Endodermal cell (in vitro differentiated cells): ENCODE measurements around the gene SMPX. TPM values are rescaled to one million over a fixed set of nuclear protein-coding genes. Genes with fewer than 3 reads are reported as not detected.

ENCODE experiments used
- DNase-seq: peaks from one replicate; pipeline ENCODE4 v3.0.0-alpha.2; 2017
- H3K27ac ChIP-seq: 2 replicates; pipeline ENCODE4 v1.5.1; 2013; ENCODE audit warnings: mild to moderate bottlenecking, low read depth, low read length, moderate library complexity
- H3K27me3 ChIP-seq: 2 replicates; pipeline ENCODE4 v1.6.1; 2013; ENCODE audit warnings: mild to moderate bottlenecking, low read length, moderate library complexity; ENCODE audit not compliant: insufficient read depth, control insufficient read depth, poor library complexity, severe bottlenecking
- H3K36me3 ChIP-seq: 2 replicates; pipeline ENCODE4 v1.7.0; 2013; ENCODE audit warnings: mild to moderate bottlenecking, low read length, moderate library complexity; ENCODE audit not compliant: control insufficient read depth, insufficient read depth
- H3K4me1 ChIP-seq: one replicate; pipeline ENCODE4 v1.7.0; 2013; ENCODE audit warnings: low read length; ENCODE audit not compliant: control insufficient read depth, insufficient read depth
- H3K4me3 ChIP-seq: 2 replicates; pipeline ENCODE4 v1.5.1; 2013; ENCODE audit warnings: mild to moderate bottlenecking, low read length, moderate library complexity
- H3K9ac ChIP-seq: 2 replicates; pipeline ENCODE4 v1.6.1; 2013; ENCODE audit warnings: mild to moderate bottlenecking, low read length, moderate library complexity; ENCODE audit not compliant: poor library complexity, severe bottlenecking; ENCODE audit errors: extremely low read depth
- H3K9me3 ChIP-seq: 2 replicates; pipeline ENCODE4 v1.6.1; 2013; ENCODE audit warnings: mild to moderate bottlenecking, low read length, moderate library complexity; ENCODE audit not compliant: control insufficient read depth
- H3K27ac Mint-ChIP-seq: 2 replicates; pipeline ENCODE4 v1.8.0; 2020; ENCODE audit warnings: mixed read lengths
- H3K27me3 Mint-ChIP-seq: 2 replicates; pipeline ENCODE4 v1.8.0; 2021; ENCODE audit warnings: mild to moderate bottlenecking, mixed read lengths; ENCODE audit not compliant: insufficient read depth
- H3K36me3 Mint-ChIP-seq: 2 replicates; pipeline ENCODE4 v1.8.0; 2020; ENCODE audit warnings: low read depth, mixed read lengths
- H3K4me1 Mint-ChIP-seq: 2 replicates; pipeline ENCODE4 v1.8.0; 2020; ENCODE audit warnings: mixed read lengths
- H3K4me3 Mint-ChIP-seq: 2 replicates; pipeline ENCODE4 v1.8.0; 2020; ENCODE audit warnings: mild to moderate bottlenecking, moderate library complexity, mixed read lengths
- H3K9me3 Mint-ChIP-seq: 2 replicates; pipeline ENCODE4 v1.8.0; 2020; ENCODE audit warnings: mild to moderate bottlenecking, mixed read lengths
- WGBS, 2 experiments: methylation state at CpG; one replicate each; pipeline versions ENCODE4 v1.1.5 to v1.1.7; 2013; ENCODE audit warnings: missing lambda C conversion rate in 2 of 2, mixed read lengths in 1 of 2; ENCODE audit not compliant: insufficient coverage in 1 of 2, insufficient read length in 1 of 2; 5-methylcytosine and 5-hydroxymethylcytosine counted together
- total RNA-seq, 2 donors: library from RNA; stranded (reverse); fragmentation: NEBNext Ultra II Directional in 1 of 2; extraction: Animal tissue kit (Norgen Biotek cat#: 25700) in 1 of 2; gene quantifications; 2 replicates in 1 of 2; 3 replicates in 1 of 2; pipeline ENCODE4 v1.2.1, GENCODE V29; 2021
- TF ChIP-seq, protein P1 (sequence below): fragments of 200-600 bp; sonication (generic); conservative IDR thresholded peaks from 2 replicates; pipeline ENCODE4 v1.5.0; 2021; ENCODE audit warnings: antibody characterized with exemption, mild to moderate bottlenecking

SMPX gene
- total RNA-seq, 2 donors from 2014 or later, result 0.31 TPM; not detected in 1

DNA sequence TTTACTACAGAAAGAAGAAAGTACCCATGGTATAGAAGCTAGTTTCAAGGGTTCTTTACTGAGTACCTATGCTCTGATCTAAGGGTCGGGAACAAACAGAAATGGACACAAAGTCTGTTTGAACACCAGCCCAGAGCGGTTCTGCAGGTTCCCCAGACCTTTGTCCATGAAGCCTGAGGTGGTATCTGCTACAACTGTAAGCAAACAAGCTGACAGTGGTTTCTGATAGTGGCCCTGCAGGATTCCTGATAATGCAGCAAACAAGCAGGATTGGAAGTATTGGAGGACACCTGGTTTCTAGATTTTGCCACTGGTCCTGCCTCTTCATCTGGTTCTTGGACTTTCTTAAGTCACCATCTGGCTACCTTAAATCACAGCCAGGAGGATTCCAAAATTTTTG lies 23.7 kb downstream of the SMPX start:
- peaks cover 13% of the 10 kb centered on the region for H3K27me3 Mint-ChIP-seq
- H3K9ac ChIP-seq, result no peak overlapping the region
- no peaks in the 10 kb centered on the region for H3K27me3 ChIP-seq
- H3K4me3 ChIP-seq, result no peak overlapping the region
- H3K4me3 Mint-ChIP-seq, result peak overlapping the region; percentile 12
- no peak overlapping the region for H3K27ac ChIP-seq
- H3K4me1 Mint-ChIP-seq, result peaks cover 52% of the 10 kb centered on the region
- 44% methylated on average over 2 of the region's 2 CpGs; no CpG with 5 or more reads in 1 of the 2 experiments for WGBS, 2 experiments
- H3K36me3 Mint-ChIP-seq, result no peaks in the 10 kb centered on the region
- no peaks in the 10 kb centered on the region for H3K9me3 ChIP-seq
- H3K4me1 ChIP-seq, result no peaks in the 10 kb centered on the region
- no peaks in the 10 kb centered on the region for H3K36me3 ChIP-seq
- peak overlapping the region; percentile 12 for H3K27ac Mint-ChIP-seq
- DNase-seq, result peak; percentile 55
- TF ChIP-seq, protein P1, sequence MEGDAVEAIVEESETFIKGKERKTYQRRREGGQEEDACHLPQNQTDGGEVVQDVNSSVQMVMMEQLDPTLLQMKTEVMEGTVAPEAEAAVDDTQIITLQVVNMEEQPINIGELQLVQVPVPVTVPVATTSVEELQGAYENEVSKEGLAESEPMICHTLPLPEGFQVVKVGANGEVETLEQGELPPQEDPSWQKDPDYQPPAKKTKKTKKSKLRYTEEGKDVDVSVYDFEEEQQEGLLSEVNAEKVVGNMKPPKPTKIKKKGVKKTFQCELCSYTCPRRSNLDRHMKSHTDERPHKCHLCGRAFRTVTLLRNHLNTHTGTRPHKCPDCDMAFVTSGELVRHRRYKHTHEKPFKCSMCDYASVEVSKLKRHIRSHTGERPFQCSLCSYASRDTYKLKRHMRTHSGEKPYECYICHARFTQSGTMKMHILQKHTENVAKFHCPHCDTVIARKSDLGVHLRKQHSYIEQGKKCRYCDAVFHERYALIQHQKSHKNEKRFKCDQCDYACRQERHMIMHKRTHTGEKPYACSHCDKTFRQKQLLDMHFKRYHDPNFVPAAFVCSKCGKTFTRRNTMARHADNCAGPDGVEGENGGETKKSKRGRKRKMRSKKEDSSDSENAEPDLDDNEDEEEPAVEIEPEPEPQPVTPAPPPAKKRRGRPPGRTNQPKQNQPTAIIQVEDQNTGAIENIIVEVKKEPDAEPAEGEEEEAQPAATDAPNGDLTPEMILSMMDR, result no peak
- no peaks in the 10 kb centered on the region for H3K9me3 Mint-ChIP-seq

DNA sequence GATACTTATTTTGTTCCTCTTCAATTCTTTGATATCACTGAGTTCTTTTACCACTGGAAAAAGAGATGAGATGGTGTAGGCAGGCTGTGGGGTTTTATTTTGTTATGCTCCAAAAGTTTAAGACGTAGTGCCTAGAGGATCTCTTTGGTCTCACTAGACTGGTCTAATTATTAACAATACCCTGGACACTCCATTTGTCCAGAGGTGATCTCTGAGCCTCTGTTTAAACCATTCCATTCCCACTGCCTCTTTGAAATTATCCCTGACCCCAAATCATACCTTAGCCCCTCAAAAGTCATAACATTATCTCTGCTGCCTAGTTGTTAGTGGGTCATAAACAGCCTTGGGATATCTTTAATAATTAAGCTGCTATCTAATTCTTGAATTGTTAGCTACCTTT lies 24.2 kb downstream of the SMPX start:
- Histone ChIP-seq H3K4me3 (peak overlapping the region; percentile 25), H3K9ac (no peak overlapping the region), H3K27ac (no peak overlapping the region), H3K27me3 (no peaks in the 10 kb centered on the region), H3K4me1 (no peaks in the 10 kb centered on the region), H3K36me3 (no peaks in the 10 kb centered on the region), H3K9me3 (no peaks in the 10 kb centered on the region)
- no peak for DNase-seq
- Mint-ChIP-seq H3K27me3 (peaks cover 13% of the 10 kb centered on the region), H3K27ac (no peak overlapping the region), H3K9me3 (no peaks in the 10 kb centered on the region), H3K36me3 (no peaks in the 10 kb centered on the region), H3K4me1 (peaks cover 48% of the 10 kb centered on the region), H3K4me3 (peak overlapping the region; percentile 12)
- 100% methylated on average over 1 of the region's 1 CpG; no CpG with 5 or more reads in 1 of the 2 experiments for WGBS, 2 experiments
- TF ChIP-seq, protein P1, result no peak

DNA sequence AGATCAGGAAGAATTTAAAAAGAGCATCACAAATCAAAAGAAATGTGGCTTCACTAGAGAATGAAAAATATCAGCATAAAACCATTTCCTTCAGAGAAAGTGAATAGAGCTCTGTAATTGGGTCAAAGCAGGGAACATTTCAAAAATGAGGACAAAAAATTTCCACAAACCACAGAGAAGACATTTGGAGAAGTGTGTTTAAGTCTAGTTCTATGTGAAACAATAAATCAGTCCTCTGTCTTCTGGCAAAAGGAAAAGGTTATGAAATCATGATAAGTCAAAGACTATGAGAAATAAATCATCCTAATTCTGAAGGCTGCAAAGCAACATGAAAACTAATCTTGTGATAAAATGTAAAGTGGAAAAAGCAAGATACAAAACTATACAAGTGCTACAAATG lies 27.9 kb downstream of the SMPX start:
- Histone ChIP-seq H3K36me3 (no peaks in the 10 kb centered on the region), H3K27ac (no peak overlapping the region), H3K4me3 (no peak overlapping the region), H3K27me3 (no peaks in the 10 kb centered on the region), H3K9me3 (no peaks in the 10 kb centered on the region), H3K9ac (no peak overlapping the region), H3K4me1 (no peaks in the 10 kb centered on the region)
- H3K36me3 Mint-ChIP-seq, result no peaks in the 10 kb centered on the region
- H3K9me3 Mint-ChIP-seq, result no peaks in the 10 kb centered on the region
- H3K27me3 Mint-ChIP-seq, result peaks cover 10% of the 10 kb centered on the region
- peaks cover 32% of the 10 kb centered on the region for H3K4me1 Mint-ChIP-seq
- TF ChIP-seq, protein P1, result no peak
- DNase-seq, result no peak
- no peak overlapping the region for H3K4me3 Mint-ChIP-seq
- H3K27ac Mint-ChIP-seq, result no peak overlapping the region
